ENCODE measurements around the gene DXO. TPM values are rescaled to one million over a fixed set of nuclear protein-coding genes. Genes with fewer than 3 reads are reported as not detected.

The DXO gene

DNA sequence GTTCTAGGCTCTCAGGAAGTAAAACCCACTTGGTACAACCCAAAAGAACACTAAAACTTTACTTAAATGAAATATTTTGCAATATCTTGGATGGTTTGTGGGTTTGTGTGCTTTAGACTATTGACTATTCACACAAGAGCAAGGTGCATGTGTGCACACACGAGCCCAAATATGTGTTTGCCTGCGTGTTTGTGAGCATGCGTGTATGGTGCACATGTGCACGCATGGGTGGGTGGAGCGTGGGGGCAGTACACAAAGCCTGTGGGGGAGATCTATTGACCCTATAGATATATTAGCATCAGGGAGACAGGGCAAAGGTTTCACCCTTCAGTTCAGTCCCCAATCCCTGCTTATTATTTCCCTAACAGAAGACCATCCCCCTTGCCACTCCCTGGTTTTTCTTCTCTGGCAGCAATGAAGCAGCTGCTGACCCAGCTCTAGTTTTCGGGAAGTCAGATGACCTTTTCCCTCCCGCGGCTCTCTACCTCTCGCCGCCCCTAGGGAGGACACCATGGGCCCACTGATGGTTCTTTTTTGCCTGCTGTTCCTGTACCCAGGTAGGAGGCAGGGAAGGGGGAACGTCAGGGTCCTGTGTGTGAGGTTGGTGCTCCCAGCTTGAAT lies 44.6 kb downstream of the DXO start, which contains the start of gene C2:
TSS of gene C2 (plus strand) at position 476 of the 621 bp plus-strand sequence. CDS start at position 512, 36 bp downstream.
- 74% methylated on average over 10 of the region's 11 CpGs for WGBS
- H3K4me1 ChIP-seq (ENCODE audit: control insufficient read depth, insufficient read depth, low read depth, low read length): peaks cover 1% of the 10 kb centered on the region

DNA sequence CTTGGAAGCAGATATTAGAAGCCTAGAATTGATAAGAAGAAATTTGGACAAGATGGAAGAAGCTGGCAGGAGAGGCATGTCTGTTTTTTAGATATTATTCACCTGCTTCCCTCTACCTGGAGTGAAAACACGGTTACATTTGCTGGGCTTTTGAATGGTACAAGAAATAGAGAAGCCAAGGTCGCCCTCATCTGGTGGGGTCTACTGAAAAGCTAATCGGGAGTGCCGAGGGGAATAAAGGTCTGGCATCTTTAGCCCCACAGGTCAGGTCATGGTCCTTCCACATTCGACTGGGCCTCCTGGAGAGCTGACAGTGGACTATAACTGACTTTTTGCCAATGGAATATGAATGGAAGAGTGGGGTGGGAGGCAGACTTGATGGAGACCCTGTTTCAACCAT lies 49.0 kb downstream of the DXO start:
- Histone ChIP-seq H2AFZ (ENCODE audit: low read depth, low read length) (no peak overlapping the region), H2AK5ac (ENCODE audit: low read length, severe bottlenecking) (no peak overlapping the region), H3K9ac (ENCODE audit: low read length) (no peak overlapping the region), H3K4me1 (ENCODE audit: control insufficient read depth, insufficient read depth, low read depth, low read length) (peaks cover 1% of the 10 kb centered on the region), H3K4me2 (ENCODE audit: low read length, poor library complexity, severe bottlenecking) (no peak overlapping the region), H3K27me3 (ENCODE audit: control insufficient read depth in 1 of 2, insufficient read depth in 1 of 2, low read length in 2 of 2) (peaks cover 0 to 7% of the 10 kb centered on the region in 2 experiments), H3K14ac (ENCODE audit: low read length in 2 of 2) (no peak overlapping the region), H2BK12ac (ENCODE audit: low read length in 2 of 2) (no peak overlapping the region), H2BK15ac (ENCODE audit: low read depth, poor library complexity, severe bottlenecking) (no peak overlapping the region), H3K27ac (ENCODE audit: low read length, poor library complexity, severe bottlenecking) (no peak overlapping the region), H3K23ac (ENCODE audit: low read length in 2 of 2) (no peak overlapping the region), H3K36me3 (ENCODE audit: control insufficient read depth in 1 of 2, insufficient read depth in 2 of 2, low read depth in 1 of 2, low read length in 2 of 2) (no peaks in the 10 kb centered on the region), H3K4me3 (ENCODE audit: insufficient read depth in 1 of 2, low read depth in 1 of 2, low read length in 2 of 2) (no peak overlapping the region), H3K4ac (ENCODE audit: low read depth in 1 of 2, low read length in 2 of 2) (no peak overlapping the region), H2BK120ac (ENCODE audit: low read depth, low read length) (no peak overlapping the region), H2BK5ac (ENCODE audit: low read depth, low read length, poor library complexity, severe bottlenecking) (no peak overlapping the region), H3K79me1 (replicated peaks; ENCODE audit: low read length, poor library complexity, severe bottlenecking) (no peaks in the 10 kb centered on the region), H3K18ac (ENCODE audit: low read depth in 1 of 2, low read length in 2 of 2) (no peak overlapping the region), H4K91ac (ENCODE audit: low read length) (no peak overlapping the region), H3K9me3 (ENCODE audit: control insufficient read depth, low read length) (no peaks in the 10 kb centered on the region), H4K8ac (ENCODE audit: low read length) (no peak overlapping the region)
- DNase-seq: no peak
- 27% methylated on average over 5 of the region's 5 CpGs for WGBS

More for the DNA sequence above, 44.6 kb downstream of the DXO start, which contains the start of gene C2:
- Histone ChIP-seq H3K18ac (ENCODE audit: low read depth in 1 of 2, low read length in 2 of 2) (no peak within 1 kb of the TSS), H2BK15ac (ENCODE audit: low read depth, poor library complexity, severe bottlenecking) (no peak within 1 kb of the TSS), H3K27ac (ENCODE audit: low read length, poor library complexity, severe bottlenecking) (no peak within 1 kb of the TSS), H3K4ac (ENCODE audit: low read depth in 1 of 2, low read length in 2 of 2) (no peak within 1 kb of the TSS), H3K27me3 (ENCODE audit: control insufficient read depth in 1 of 2, insufficient read depth in 1 of 2, low read length in 2 of 2) (peaks cover 0 to 15% of the 10 kb centered on the region in 2 experiments), H3K36me3 (ENCODE audit: control insufficient read depth in 1 of 2, insufficient read depth in 2 of 2, low read depth in 1 of 2, low read length in 2 of 2) (no peaks in the 10 kb centered on the region), H3K4me3 (ENCODE audit: insufficient read depth in 1 of 2, low read depth in 1 of 2, low read length in 2 of 2) (peak within 1 kb of the TSS in 1 of 2 experiments; percentile 80), H3K14ac (ENCODE audit: low read length in 2 of 2) (no peak within 1 kb of the TSS), H2BK120ac (ENCODE audit: low read depth, low read length) (no peak within 1 kb of the TSS), H3K9me3 (ENCODE audit: control insufficient read depth, low read length) (no peaks in the 10 kb centered on the region), H2AK5ac (ENCODE audit: low read length, severe bottlenecking) (no peak within 1 kb of the TSS), H2AFZ (ENCODE audit: low read depth, low read length) (no peak within 1 kb of the TSS), H2BK5ac (ENCODE audit: low read depth, low read length, poor library complexity, severe bottlenecking) (no peak within 1 kb of the TSS), H2BK12ac (ENCODE audit: low read length in 2 of 2) (no peak within 1 kb of the TSS), H4K8ac (ENCODE audit: low read length) (no peak within 1 kb of the TSS), H3K23ac (ENCODE audit: low read length in 2 of 2) (no peak within 1 kb of the TSS), H3K79me1 (replicated peaks; ENCODE audit: low read length, poor library complexity, severe bottlenecking) (no peaks in the 10 kb centered on the region), H4K91ac (ENCODE audit: low read length) (no peak within 1 kb of the TSS), H3K9ac (ENCODE audit: low read length) (peak within 1 kb of the TSS; percentile 85), H3K4me2 (ENCODE audit: low read length, poor library complexity, severe bottlenecking) (no peak within 1 kb of the TSS)
- no peak for DNase-seq

DNA sequence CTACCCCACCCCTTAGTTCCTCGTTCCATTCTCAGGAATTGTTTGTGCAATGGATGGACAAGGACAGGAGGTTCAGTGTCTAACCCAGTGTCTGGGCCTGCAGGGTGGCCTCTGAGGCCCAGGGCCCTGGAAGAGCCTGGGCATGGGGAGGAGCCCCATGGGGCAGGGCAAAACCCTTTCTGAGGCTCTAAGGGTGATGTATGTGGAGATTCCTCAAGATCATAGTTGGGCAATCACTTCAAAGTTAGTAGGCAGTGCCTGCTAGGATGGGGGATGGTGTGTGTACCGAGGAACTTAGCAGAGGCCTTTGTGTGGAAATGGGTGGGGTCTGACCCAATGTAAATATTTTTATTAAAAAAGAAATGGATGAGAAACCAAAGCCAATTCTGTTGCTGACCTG lies 51.1 kb downstream of the DXO start:
- H3K4me1 ChIP-seq (ENCODE audit: control insufficient read depth, insufficient read depth, low read depth, low read length): no peaks in the 10 kb centered on the region
- no peak overlapping the region for H3K9ac ChIP-seq (ENCODE audit: low read length)
- H3K23ac ChIP-seq (ENCODE audit: low read length in 2 of 2): no peak overlapping the region
- H3K4me3 ChIP-seq (ENCODE audit: insufficient read depth in 1 of 2, low read depth in 1 of 2, low read length in 2 of 2): no peak overlapping the region
- H3K27me3 ChIP-seq (ENCODE audit: control insufficient read depth in 1 of 2, insufficient read depth in 1 of 2, low read length in 2 of 2): no peaks in the 10 kb centered on the region
- H3K4ac ChIP-seq (ENCODE audit: low read depth in 1 of 2, low read length in 2 of 2): no peak overlapping the region
- H2BK15ac ChIP-seq (ENCODE audit: low read depth, poor library complexity, severe bottlenecking): no peak overlapping the region
- no peak overlapping the region for H2BK12ac ChIP-seq (ENCODE audit: low read length in 2 of 2)
- H3K9me3 ChIP-seq (ENCODE audit: control insufficient read depth, low read length): no peaks in the 10 kb centered on the region
- H2BK120ac ChIP-seq (ENCODE audit: low read depth, low read length): no peak overlapping the region
- H4K8ac ChIP-seq (ENCODE audit: low read length): no peak overlapping the region
- no peak overlapping the region for H3K14ac ChIP-seq (ENCODE audit: low read length in 2 of 2)
- no peak overlapping the region for H4K91ac ChIP-seq (ENCODE audit: low read length)
- H3K18ac ChIP-seq (ENCODE audit: low read depth in 1 of 2, low read length in 2 of 2): no peak overlapping the region
- no peaks in the 10 kb centered on the region for H3K36me3 ChIP-seq (ENCODE audit: control insufficient read depth in 1 of 2, insufficient read depth in 2 of 2, low read depth in 1 of 2, low read length in 2 of 2)
- no peak overlapping the region for H2BK5ac ChIP-seq (ENCODE audit: low read depth, low read length, poor library complexity, severe bottlenecking)
- DNase-seq: no peak
- H2AFZ ChIP-seq (ENCODE audit: low read depth, low read length): no peak overlapping the region
- H3K79me1 ChIP-seq (replicated peaks; ENCODE audit: low read length, poor library complexity, severe bottlenecking): no peaks in the 10 kb centered on the region
- H2AK5ac ChIP-seq (ENCODE audit: low read length, severe bottlenecking): no peak overlapping the region
- H3K27ac ChIP-seq (ENCODE audit: low read length, poor library complexity, severe bottlenecking): no peak overlapping the region
- WGBS: 80% methylated on average over 2 of the region's 2 CpGs
- no peak overlapping the region for H3K4me2 ChIP-seq (ENCODE audit: low read length, poor library complexity, severe bottlenecking)

Small RNA genes within 50 kb of the gene (small RNA-seq; reads per million reads assigned to genes)
- not detected for gene AL645922.1 (ENCODE audit: low read depth)

Measured in mesenchymal stem cell (in vitro differentiated cells and primary cell).